Umbilical cord (tissue), 2 donors: ENCODE results near the gene PACRG. TPM values are rescaled to one million over a fixed set of nuclear protein-coding genes. Genes with fewer than 3 reads are reported as not detected.

ENCODE experiments used
- DNase-seq: peaks from one replicate; pipeline ENCODE4 v3.0.0-alpha.2; 2015; ENCODE audit warnings: low spot score
- total RNA-seq: library from RNA; depleted of rRNA; stranded (reverse); fragments of >200 nt; gene quantifications from one replicate; pipeline ENCODE4 v1.2.3, GENCODE V29; 2014; ENCODE audit warnings: low replicate concordance; ENCODE audit not compliant: insufficient read depth

Gene PACRG
- total RNA-seq, 1 donor from 2014 or later = 0.96 TPM

DNA sequence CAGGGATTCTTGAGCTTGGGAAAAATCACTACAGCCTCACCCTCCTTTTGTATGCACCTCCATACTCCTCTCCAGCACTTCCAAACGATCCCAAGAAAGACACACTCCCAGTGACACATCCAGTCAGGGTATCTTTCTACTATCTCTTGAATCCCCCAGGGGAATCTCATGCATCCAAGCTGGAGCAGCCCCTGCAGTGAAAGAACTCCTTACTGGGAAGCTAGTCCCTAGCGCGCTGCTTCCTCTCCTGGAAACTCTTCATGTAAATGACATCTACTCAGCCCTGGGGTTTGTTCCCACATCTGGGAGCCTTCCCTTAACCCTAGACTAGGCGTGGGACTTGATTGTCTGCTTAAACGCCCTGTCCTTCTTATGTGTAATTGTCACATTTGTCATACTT, 357.7 kb downstream of the PACRG start:
- DNase-seq = no peak

GRCh38 chr6:163085861-163086623, 358.3 kb downstream of the PACRG start:
- DNase-seq = no peak

GRCh38 chr6:163086624-163086920, 358.8 kb downstream of the PACRG start:
- no peak for DNase-seq

DNA sequence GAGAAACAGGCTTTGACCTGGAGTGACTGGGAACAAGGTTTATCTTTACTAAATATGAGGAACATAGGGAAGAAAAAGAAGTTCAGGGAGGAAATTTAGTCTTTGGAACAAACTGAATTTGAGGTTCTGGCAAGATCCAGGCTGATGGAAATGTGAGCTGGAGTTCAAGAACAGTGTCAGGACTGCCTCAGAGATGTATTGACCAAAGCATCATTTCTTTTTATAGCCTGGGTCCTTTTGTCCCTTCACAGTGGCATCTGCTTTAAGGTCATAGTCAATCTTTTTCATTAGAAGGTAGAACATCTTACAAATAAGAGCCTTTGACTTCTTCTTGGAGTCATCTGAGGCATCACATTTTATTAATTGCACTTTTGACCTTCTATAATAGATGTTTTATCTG, 360.2 kb downstream of the PACRG start:
- no peak for DNase-seq

DNA sequence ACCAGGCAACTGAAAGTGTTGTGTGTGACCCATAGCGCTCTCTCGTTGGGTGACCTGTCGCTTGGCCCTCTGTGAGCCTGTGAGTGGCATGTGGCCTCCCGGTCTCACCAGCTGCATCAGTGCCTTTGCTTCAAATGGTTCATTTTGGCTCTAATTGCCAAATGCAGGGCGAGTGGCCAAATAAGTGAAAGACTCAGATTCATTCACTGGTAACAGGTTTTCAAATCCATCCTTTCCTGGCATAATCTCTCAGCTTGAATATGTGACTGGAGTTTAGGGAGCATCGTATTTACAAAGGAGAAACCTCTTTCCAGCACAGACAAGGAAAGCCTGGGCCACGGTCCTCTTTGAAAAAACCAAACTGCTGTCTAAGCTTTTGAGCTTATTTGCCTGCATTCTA, 365.1 kb downstream of the PACRG start:
- no peak for DNase-seq

DNA sequence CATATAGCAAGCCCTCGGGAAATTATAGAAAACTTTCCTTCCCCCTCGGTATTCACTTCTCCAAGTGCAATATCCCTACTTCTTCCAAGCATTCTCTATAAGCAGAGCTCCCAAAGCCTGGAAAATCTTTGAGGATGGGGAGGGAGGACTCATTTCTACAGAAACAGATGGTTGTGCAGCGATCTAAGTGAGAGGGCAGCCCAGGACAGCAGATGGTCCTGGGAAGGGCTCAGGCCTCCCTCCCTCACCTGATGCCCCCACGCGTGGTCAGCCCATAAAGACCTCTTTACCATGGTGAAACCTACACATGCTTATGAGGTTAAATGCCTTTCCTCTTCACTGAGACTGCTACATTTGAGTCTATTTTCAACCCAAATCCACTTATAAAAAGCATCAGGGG, 367.1 kb downstream of the PACRG start:
- DNase-seq = no peak

DNA sequence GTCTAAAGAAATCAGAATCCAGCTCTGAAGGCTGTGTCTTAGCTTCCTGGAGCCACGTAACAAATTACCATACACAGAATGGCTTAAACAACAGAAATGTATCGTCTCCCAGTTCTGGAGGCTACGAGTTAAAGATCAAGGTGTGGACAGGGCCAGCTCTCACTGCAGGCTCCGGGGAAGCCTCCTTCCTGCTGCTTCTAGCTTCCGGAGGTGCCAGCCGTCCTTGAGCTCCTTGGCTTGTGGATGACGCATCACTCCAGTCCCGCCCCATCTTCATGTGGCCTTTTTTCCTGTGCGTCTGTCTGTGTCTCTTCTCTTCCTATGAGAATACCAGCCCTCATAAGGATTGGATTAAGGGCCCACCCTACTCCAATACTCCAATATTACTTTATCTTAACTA, 367.6 kb downstream of the PACRG start:
- DNase-seq = no peak

DNA sequence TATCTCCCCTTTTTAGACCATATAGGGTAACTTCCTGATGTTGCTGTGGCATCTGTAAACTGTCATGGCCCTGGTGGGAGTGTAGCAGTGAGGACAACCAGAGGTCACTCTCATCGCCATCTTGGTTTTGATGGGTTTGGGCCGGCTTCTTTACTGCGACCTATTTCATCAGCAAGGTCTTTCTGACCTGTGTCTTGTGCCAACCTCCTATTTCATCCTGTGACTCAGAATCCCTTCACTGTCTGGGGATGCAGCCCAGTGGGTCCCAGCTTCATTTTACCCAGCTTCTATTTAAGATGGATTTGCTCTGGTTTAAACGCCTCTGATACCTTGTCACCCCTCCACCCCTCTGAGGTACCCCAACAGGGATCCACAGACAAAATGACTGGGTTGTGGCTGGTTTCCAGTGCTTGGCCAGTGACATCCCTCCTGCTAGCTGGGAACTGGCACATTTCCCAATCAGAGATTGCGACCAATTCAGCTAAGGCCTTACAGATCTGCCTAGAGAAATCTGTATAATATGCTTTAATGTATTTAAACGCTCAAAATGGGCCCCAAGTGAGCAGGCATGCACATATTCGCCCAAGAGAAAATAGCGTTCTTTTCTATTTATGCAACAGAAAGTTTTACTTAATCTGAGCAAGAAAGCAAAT, 371.2 kb downstream of the PACRG start:
- DNase-seq = no peak

- no peak for DNase-seq
These were observed 371.9 kb downstream of the PACRG start for GRCh38 chr6:163099621-163100171.

GRCh38 chr6:163100259-163100658, 372.5 kb downstream of the PACRG start:
- DNase-seq = no peak

- no peak for DNase-seq
These were observed 385.7 kb downstream of the PACRG start for GRCh38 chr6:163113358-163113962.

- DNase-seq = no peak
These were observed 391.2 kb downstream of the PACRG start for GRCh38 chr6:163118941-163119340.

GRCh38 chr6:163120223-163120622, 392.4 kb downstream of the PACRG start:
- no peak for DNase-seq

GRCh38 chr6:163121270-163121669, 393.5 kb downstream of the PACRG start:
- no peak for DNase-seq

GRCh38 chr6:163122365-163122764, 394.6 kb downstream of the PACRG start:
- peak; percentile 12 for DNase-seq

GRCh38 chr6:163123098-163123497, 395.3 kb downstream of the PACRG start:
- DNase-seq = no peak

GRCh38 chr6:163126741-163127140, 399.0 kb downstream of the PACRG start:
- no peak for DNase-seq

DNA sequence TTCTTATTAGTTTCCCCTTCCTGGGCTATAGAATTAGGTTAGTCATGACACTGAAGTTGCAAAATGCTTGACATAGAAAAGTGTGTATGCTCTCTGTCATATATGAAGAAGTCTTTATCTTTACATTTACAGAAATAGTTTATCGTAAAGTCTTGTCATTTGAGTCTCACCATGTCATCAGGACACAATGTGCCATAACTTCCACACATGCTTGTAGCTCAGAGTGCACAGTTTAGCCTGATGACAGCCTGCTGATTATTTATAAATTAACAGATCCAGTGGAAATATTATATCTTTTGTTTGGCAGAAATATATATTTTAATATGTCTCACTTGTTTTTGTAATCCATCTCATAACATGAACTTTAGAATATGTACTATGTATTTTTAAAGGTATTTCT, 399.8 kb downstream of the PACRG start:
- no peak for DNase-seq

DNA sequence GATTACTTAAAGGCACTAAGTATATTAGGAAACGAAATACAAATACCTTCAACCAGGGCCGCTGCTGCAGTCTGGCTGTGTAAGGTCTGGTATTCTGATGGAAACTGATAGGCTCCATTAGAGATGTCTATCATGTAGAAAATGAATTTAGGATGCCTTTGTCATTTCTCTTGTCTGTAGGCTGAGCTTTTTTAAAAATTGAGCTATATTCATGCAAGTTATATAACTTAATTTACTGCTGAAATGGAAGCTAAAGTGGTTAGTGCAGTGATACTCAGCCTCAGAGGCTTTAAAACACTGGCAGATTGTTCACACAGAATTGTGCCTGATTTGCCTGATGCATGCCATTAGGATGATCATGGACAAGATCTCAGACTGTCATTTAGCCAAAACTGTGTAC, 400.6 kb downstream of the PACRG start:
- DNase-seq = no peak

GRCh38 chr6:163132050-163132750, 404.4 kb downstream of the PACRG start:
- no peak for DNase-seq

DNA sequence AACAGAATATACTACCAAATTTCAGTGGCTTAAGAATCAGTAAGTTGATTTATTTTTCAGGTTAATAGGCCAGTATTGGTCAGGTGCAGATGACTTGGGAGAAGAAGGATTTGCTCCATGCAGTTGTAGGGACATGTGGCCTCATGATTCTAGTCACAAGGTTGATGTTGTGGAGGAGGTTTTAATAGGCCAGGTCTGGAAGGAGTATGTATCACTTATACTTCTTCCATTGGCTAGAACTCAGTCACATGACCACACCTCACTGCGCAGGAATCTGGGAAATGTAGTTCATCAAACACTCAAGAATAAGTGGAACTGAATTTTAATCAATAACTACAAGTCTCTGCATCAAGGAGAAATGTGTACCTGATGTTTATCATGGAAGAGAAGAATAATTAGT, 405.2 kb downstream of the PACRG start:
- DNase-seq = no peak

DNA sequence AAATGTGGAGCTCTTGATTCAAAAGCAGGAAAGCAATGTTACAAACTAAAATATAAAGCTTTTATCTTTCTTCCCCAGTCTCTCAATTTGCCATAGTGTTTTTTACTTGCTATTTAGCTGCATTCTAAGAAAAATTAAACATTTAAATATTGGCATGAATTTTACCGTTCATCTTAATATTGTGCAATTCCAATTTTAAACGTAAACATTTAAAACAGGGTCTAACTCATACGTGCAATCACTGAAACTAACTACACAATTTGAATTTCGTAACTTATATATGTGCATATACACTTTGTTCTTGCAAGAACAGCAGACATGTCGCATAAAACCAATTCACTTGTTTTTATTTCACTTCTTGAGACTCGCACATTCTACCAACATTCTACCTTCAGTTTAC, 405.9 kb downstream of the PACRG start:
- no peak for DNase-seq
